Peyer's patch (tissue), 4 donors: ENCODE measurements around the gene STAU1.

Source experiments
- POLR2A ChIP-seq, 2 donors: fragments of 450-650 bp; IDR thresholded peaks; one replicate each; pipeline ENCODE4 v1.5.1; 2017; ENCODE audit warnings: antibody characterized with exemption in 2 of 2, mild to moderate bottlenecking in 2 of 2, moderate library complexity in 2 of 2
- TF ChIP-seq, protein P1 (sequence below), 6 experiments: fragments of 450-650 bp in 4 of 6; fragments of 200-600 bp in 2 of 6; sonication (generic) in 1 of 6; IDR thresholded peaks; one replicate each; pipeline ENCODE4 v1.5.1; 2017 to 2019; ENCODE audit warnings: antibody characterized with exemption in 6 of 6, mild to moderate bottlenecking in 3 of 6, moderate library complexity in 1 of 6

DNA sequence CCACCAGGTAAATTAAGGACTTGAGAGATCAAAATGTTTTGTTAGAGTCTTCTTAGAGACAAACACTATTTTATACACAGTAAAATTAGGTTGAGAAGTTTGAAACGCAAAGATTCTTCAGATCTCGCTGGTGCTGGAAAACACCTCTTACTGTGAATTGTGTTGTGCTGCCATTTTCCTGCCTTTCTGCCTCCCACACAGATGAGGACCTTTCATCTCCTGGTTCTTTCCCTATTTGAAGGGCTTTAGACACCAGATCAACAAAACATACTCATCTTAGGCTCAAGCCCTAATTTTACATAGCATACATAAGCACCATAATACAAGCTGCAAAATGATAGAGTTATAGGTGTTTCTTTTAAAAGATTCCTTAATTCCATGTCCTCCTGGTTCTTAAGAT is 18.6 kb downstream of the STAU1 start:
- TF ChIP-seq POLR2A (IDR thresholded peaks at IDR 0.05) = no peak
- TF ChIP-seq, protein P1, sequence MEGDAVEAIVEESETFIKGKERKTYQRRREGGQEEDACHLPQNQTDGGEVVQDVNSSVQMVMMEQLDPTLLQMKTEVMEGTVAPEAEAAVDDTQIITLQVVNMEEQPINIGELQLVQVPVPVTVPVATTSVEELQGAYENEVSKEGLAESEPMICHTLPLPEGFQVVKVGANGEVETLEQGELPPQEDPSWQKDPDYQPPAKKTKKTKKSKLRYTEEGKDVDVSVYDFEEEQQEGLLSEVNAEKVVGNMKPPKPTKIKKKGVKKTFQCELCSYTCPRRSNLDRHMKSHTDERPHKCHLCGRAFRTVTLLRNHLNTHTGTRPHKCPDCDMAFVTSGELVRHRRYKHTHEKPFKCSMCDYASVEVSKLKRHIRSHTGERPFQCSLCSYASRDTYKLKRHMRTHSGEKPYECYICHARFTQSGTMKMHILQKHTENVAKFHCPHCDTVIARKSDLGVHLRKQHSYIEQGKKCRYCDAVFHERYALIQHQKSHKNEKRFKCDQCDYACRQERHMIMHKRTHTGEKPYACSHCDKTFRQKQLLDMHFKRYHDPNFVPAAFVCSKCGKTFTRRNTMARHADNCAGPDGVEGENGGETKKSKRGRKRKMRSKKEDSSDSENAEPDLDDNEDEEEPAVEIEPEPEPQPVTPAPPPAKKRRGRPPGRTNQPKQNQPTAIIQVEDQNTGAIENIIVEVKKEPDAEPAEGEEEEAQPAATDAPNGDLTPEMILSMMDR (IDR thresholded peaks at IDR 0.05) = no peak
